IPS-18c (cell line): ENCODE data around the gene PLCL1.

Source experiments
- H3K4me3 ChIP-seq: 2 replicates; pipeline ENCODE4 v1.7.0; 2013; ENCODE audit warnings: low read depth, mild to moderate bottlenecking, low read length, moderate library complexity; ENCODE audit not compliant: insufficient read depth
- H3K9me3 ChIP-seq: one replicate; pipeline ENCODE4 v1.6.1; 2013; ENCODE audit warnings: mild to moderate bottlenecking, low read length, moderate library complexity; ENCODE audit not compliant: control insufficient read depth, insufficient read depth

The PLCL1 gene

DNA sequence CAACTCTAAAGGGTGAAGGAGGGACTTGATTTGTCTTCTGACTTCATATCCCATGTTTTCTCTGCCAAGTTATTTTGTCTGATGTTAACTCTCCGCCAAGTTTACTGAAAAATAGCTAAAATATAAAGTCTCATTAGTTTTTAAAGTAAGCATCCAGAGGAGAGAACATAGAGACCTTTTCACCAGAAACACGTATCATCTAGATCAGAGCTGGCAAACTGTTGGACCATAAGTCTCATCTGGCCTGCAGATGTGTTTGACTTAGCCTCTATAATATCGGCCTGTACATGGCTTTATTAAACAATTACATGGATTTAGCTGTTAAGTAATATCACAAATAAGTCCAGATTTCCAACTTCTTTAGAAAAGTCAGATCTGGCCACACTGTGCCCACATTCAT lies 182.6 kb downstream of the PLCL1 start:
- Histone ChIP-seq H3K4me3 (no peak overlapping the region), H3K9me3 (no peaks in the 10 kb centered on the region)

DNA sequence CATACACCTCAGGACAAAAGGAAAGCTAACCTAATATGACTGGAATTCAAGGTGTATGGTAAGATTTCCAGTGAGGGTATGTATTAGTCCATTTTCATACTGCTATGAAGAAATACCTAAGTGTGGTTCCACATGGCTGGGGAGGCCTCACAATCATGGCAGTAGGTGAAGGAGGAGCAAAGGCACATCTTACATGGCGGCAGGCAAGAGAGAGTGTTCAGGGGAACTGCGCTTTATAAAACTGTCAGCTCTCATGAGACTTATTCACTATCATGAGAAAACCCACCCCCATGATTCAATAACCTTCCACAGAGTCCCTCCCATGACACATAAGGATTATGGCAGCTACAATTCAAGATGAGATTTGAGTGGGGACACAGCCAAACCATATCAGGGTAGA lies 186.0 kb downstream of the PLCL1 start:
- no peaks in the 10 kb centered on the region for H3K9me3 ChIP-seq
- H3K4me3 ChIP-seq, result no peak overlapping the region

DNA sequence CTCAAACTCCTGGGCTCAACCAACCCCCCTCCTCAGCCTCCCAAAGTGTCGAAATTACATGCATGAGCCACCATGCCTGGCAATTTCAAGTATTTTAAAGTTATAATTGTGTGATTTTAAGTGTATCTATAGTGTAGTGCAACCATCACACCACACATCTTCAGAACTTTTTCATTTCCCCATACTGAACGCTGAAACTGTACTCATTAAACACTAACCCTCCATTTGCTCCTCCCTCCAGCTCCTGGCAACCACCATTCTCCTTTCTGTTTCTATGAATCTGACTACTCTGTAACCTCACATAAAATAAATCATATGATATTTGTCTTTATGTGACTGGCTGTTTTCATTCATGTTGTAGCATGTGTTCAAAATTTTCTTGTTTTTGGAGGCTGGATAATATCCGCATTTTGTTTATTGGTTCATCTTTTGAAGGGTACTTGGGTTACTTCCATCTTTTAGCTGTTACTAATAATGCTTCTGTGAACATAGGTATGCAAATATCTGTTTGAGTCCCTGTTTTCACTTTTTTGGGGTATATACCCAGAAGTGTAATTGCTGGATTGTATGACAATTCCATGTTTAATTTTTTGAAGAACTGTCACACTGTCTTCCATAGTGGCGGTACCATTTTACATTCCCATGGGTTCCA lies 188.2 kb downstream of the PLCL1 start:
- Histone ChIP-seq H3K9me3 (no peaks in the 10 kb centered on the region), H3K4me3 (no peak overlapping the region)

DNA sequence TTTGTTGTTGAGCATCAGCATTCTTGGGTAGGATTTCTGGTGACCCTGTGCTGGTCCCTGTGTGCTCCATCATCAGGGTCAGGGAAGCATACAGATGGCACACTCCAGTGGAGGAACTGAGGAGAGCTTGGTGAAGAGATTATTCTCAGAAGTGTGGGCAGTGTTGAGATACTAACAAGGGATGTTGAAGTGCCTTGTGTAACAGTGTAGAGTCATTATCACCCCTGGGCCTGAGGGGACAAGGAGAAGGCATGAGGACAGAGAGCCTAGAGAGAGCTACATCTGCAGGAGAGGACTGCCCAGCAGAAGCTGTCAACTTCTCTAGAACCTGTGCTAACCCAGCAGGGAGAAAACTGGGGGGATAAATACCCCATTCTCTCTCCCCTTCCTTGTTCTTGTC lies 189.0 kb downstream of the PLCL1 start:
- H3K9me3 ChIP-seq, result no peaks in the 10 kb centered on the region
- no peak overlapping the region for H3K4me3 ChIP-seq

DNA sequence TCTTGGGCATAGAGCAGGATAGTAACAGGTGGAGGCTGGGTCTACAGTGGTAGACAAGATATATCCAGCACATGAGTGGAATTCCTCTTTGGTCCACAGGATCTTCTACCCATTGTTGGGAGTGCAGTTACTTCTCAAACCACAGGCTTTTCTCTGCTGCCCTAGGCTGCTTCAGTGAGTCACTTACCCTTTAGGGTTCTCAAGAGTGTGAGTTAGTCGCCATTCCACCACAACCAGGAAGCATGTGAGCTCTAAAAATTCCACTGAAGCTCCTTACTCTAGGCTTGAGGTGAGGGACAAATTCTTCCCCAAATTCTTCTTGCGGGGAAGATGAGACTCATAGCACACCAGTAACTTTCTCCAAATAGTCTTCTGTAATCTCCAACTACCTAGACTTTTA lies 189.4 kb downstream of the PLCL1 start:
- no peak overlapping the region for H3K4me3 ChIP-seq

DNA sequence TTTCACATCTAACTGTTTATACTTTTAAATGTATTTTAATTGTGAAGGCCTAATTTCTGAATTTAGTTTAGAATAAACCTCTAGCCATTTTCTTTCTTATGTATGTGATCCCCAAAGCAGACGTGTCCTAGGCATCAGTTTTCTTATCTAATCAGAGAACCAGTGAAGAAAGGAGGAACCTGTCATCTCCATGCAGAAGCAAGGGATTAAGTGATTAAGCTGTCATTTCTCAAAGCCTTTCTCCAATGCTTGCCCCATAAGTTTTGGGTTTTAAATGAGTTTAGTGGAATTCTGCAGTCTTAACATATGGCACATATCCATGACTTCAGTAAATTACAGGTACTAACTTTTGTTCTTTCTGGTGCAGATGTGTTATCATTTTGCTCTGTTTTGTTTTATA lies 190.4 kb downstream of the PLCL1 start:
- no peaks in the 10 kb centered on the region for H3K9me3 ChIP-seq
- no peak overlapping the region for H3K4me3 ChIP-seq

More for the DNA sequence above, 189.4 kb downstream of the PLCL1 start:
- H3K9me3 ChIP-seq, result no peaks in the 10 kb centered on the region

DNA sequence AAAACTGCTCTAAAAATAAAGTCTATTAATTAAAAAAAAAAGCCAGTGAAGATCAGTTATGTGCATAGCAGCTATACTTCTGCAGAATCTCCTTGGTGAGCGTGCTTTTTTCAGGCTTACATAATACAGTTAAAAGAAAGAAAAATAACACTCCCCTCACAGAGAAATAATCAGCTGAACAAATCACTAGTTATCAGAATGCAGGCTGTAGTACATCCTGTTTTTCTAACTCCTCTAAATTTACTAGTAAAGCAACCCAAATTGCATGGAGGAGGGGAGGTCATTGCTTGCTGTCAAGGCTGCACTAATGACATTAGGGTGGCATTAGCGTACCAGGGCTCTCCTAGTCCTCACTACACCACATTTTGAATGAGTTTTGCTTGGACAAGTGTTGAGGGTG lies 192.2 kb downstream of the PLCL1 start:
- H3K4me3 ChIP-seq, result no peak overlapping the region
- H3K9me3 ChIP-seq, result no peaks in the 10 kb centered on the region

DNA sequence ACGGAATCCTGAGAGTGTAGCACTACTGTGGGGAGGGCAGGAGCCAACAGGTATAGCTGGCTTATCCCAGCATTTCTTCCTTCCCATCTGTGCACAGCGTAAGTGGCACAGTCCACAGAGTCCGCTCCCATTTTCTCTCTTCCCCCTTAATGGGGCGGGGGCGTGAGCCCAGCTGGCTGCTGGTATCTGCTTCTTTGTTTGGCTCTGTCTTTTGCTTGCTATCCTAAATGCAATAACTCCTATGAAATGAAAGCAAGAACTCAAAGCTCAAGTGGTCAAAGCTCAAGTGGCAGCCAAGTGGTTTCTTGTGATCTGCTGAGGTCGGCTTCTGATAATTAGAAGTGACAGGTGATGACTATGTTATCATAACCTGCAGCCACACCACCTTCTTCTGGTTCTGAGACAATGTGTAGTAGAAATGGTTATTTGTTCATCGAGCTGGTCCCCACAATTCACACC lies 192.7 kb downstream of the PLCL1 start:
- Histone ChIP-seq H3K4me3 (no peak overlapping the region), H3K9me3 (no peaks in the 10 kb centered on the region)

DNA sequence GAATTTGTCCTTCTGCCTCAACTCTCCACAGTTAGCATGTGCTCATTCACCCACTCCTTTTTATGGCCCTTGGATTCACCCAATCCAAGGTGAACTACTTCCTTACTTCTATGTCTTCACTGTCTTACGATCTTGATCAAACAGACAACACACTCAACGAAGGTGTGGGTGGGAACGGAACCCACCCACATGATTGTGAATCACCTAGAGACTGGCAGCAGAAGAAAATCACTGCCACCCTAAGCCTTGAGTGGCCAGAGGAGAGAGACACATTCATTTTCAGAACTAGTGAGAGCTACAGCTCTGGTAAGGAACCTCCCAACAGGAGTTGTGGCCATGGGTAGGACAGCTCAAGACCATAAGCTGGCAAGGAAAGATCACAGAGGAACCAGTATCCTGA lies 194.3 kb downstream of the PLCL1 start:
- Histone ChIP-seq H3K4me3 (no peak overlapping the region), H3K9me3 (no peaks in the 10 kb centered on the region)

DNA sequence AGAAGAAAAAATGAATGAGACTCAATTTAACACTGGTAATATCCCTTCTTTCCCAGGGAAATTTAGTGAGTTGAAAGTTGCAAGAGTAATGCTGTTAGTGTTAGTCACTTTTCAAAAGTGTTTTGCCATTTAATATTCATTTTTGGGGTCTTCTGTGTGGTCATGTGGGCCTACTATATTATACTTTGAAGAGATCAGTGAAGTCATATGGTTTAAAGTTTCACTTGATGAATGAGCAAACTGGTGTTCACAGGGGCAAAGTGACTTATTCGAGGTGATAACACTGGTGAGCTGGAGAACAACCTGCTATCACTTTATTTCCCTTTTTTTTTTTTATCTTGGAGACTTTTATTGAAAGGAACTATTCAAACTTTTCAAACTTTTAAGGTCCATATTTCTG lies 196.0 kb downstream of the PLCL1 start:
- no peak overlapping the region for H3K4me3 ChIP-seq

DNA sequence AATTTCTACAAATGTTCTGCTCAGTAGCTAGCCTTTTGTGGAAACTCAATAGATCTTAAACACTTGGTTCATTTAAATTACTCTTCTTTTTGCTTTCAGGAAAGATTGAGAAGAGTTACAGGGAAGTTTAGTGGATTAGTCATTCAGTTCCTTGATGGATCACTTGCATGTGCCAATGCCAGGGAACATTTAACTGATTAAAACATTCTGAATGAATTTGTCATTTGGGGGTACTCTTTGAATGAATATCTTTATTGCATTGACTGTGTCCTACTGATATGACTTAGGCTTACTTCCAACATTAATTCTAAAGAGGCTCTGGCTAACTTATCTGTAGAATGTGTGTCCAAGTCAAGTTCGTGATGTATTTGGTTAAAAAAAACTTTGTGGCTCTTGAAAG lies 199.8 kb downstream of the PLCL1 start:
- H3K9me3 ChIP-seq, result no peaks in the 10 kb centered on the region
- no peak overlapping the region for H3K4me3 ChIP-seq

More for the DNA sequence above, 196.0 kb downstream of the PLCL1 start:
- no peaks in the 10 kb centered on the region for H3K9me3 ChIP-seq

DNA sequence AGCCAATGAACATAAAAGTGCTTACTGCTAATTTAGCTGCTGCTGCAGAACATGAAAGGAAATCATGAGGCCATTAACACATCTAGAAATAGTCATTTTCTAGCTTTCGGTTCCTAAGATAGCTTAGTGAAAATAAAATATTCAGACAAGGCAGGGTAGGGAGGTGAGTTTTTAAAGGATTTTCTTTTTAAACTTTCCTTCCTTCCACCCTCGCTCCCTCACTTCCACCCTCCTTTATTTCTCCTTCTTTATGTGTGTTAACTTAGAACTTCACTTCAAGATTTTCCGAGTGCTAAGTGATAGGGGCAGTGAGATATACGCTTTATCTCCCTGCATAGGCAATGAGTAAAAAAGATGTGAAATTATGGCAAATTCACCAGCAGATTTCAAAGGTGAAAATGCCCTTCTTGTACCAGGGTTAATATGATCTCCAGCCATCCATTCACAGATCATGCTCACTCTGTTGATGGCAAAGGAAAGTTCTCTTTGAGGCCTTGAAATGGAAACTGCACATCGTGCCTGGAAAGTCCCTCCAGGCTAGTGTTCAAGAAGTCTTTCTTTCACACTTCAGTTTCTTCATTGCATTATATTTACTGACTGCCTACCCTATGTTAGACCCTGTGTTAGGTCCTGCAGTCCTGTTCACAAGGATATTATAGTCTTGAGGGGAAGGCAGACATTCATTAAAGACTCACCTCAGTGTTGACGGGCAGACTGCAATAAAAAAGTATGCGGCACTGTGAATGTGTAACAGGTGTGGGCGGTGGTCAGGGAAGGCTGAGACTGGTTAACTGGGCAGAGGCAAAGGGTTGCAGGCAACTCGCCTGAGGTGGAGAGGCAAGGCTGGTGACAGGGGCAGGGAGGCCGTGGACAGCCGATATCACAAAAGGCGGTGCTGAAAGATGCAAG lies 200.8 kb downstream of the PLCL1 start:
- no peak overlapping the region for H3K4me3 ChIP-seq
- no peaks in the 10 kb centered on the region for H3K9me3 ChIP-seq

DNA sequence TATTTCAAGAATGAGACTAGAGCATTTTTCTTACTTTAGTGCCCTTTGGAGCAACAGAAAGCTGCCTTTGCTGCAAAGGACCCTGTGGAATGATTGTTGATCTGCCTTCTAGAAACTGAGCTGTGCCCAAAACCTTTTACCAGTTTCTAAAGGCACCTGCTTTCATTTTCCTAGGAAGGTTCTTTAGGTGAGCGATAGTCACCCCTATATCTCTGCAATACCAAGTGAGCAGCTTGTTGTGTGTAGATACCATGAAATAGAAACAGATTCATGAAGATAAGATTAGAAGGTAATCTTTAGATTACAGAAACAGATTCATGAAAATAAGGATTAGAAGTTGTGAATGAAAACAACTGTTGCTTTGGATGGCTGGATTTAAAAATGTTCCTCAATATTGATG lies 202.3 kb downstream of the PLCL1 start:
- Histone ChIP-seq H3K4me3 (no peak overlapping the region), H3K9me3 (no peaks in the 10 kb centered on the region)

DNA sequence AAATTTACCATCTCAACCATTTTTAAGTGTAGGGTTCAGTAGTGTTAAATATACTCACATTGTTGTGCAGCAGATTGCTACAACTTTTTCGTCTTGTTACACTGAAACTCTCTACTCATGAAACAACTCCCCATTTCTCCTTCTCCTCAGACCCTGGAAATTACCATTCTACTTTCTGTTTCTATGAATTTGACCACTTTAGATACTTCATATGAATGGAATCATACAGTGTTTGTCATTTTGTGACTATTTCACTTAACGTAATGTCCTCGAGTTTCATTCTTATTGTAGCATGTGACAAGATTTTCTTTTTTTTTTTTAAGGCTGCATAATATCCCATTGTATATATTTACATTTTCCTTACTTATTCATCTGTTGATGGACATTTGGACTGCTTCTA lies 203.8 kb downstream of the PLCL1 start:
- H3K4me3 ChIP-seq, result no peak overlapping the region
- H3K9me3 ChIP-seq, result no peaks in the 10 kb centered on the region

DNA sequence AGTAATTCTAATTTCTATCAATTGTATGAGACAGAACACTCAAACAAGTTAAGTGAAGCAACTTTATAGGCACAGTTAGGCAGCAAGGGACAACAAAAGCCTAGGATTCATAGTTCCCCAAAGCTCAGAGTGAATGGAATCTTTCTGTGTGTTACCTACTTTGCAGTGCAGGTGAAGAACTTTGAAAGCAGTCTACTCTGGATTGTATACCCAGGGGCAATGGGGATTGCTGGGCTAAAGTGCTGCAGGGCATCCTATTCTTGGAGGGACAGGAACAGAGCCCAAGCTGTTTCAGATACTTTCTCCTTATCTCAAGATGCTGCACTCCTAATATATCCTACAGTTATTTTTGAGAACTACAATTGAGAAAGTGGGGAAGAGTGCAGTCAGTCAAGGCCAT lies 207.6 kb downstream of the PLCL1 start:
- no peaks in the 10 kb centered on the region for H3K9me3 ChIP-seq
- H3K4me3 ChIP-seq, result no peak overlapping the region

DNA sequence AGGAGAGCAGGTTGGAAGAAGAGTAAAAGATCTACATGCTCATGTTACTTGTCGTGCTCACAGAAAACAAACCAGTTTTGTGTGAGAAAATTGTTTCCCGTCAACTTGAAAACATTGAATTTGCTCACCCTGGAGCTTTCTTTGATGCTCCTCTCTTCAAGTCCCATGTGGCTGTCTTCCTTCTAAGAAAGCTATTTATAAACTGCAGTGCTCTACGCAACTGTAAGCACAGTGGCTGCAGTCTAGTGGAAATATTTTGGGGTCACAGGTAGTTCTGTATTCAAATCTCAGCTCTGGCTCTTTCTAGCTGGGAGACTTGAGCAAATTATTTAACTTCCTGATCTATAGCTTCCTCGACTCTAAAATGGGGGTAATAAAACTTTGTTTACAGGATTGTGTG lies 211.8 kb downstream of the PLCL1 start:
- H3K9me3 ChIP-seq, result no peaks in the 10 kb centered on the region
- H3K4me3 ChIP-seq, result no peak overlapping the region

DNA sequence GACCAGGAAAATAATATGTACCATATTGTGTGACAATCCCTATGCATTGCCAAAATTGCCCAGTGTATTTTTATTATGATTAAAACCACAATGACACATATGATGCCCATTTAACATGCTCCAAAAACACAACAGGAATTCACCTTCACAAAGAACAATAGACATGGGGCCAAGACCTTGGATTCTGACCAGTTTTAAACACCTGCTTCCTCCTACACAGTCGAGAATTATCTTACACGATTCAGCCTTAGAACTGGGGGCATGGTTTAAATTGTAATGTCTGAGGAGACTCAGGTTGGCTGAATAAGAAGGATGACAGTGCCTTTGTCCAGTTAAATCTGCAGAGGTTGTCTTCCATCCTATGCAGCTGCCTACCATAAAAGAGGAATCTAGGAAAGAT lies 212.7 kb downstream of the PLCL1 start:
- Histone ChIP-seq H3K9me3 (no peaks in the 10 kb centered on the region), H3K4me3 (no peak overlapping the region)

DNA sequence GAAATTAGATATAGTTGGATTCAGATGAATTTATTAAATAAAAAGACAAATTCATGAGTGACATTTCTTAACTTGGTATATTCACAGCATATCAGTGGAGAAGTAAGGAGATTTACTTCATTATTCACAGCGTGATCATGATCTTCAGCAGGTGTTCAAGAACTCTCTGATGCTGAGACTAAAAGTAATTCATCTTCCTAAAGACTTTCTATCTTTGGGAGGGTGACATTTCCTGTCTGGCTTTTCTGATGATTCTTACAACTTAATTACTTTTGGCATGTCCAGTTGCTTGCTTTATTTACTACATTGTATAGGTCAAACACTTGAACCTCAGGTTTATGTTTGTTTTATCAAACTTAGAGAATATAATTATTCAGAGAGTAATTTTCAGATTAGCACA lies 224.6 kb downstream of the PLCL1 start:
- Histone ChIP-seq H3K9me3 (no peaks in the 10 kb centered on the region), H3K4me3 (no peak overlapping the region)
